Neural progenitor cell (in vitro differentiated cells): Measurements from ENCODE around the gene PRR18. TPM values are rescaled to one million over a fixed set of nuclear protein-coding genes. Genes with fewer than 3 reads are reported as not detected.

Experiments
- DNase-seq: peaks from one replicate; pipeline ENCODE4 v3.0.0-alpha.2; 2016; ENCODE audit warnings: low spot score
- H2AFZ ChIP-seq: fragments of 200-600 bp; sonication (generic); replicated peaks from 2 replicates; pipeline ENCODE4 v1.6.1; 2016; ENCODE audit warnings: antibody characterized with exemption
- H3F3A ChIP-seq: fragments of 200-600 bp; sonication (generic); 2 replicates; pipeline ENCODE4 v1.6.1; 2016; ENCODE audit warnings: antibody characterized with exemption, low read depth
- H3K27ac ChIP-seq: fragments of 200-600 bp; sonication (generic); 2 replicates; pipeline ENCODE4 v1.5.1; 2016; ENCODE audit warnings: mild to moderate bottlenecking
- H3K27me3 ChIP-seq: fragments of 200-600 bp; sonication (generic); 2 replicates; pipeline ENCODE4 v1.6.1; 2016; ENCODE audit warnings: mild to moderate bottlenecking, moderate library complexity
- H3K36me3 ChIP-seq: fragments of 200-600 bp; sonication (generic); 2 replicates; pipeline ENCODE4 v1.5.1; 2016
- H3K4me1 ChIP-seq: fragments of 200-600 bp; sonication (generic); 2 replicates; pipeline ENCODE4 v1.6.1; 2016; ENCODE audit warnings: mixed run types
- H3K4me2 ChIP-seq: fragments of 200-600 bp; sonication (generic); 2 replicates; pipeline ENCODE4 v1.6.1; 2016
- H3K4me3 ChIP-seq: fragments of 200-600 bp; sonication (generic); 2 replicates; pipeline ENCODE4 v1.5.1; 2016
- H3K79me2 ChIP-seq: fragments of 200-600 bp; sonication (generic); 2 replicates; pipeline ENCODE4 v1.6.1; 2016; ENCODE audit warnings: low read depth
- H3K9ac ChIP-seq: fragments of 200-600 bp; sonication (generic); 2 replicates; pipeline ENCODE4 v1.6.1; 2016
- H3K9me3 ChIP-seq: fragments of 200-600 bp; sonication (generic); 2 replicates; pipeline ENCODE4 v1.5.1; 2016; ENCODE audit warnings: low read depth
- H4K20me1 ChIP-seq: fragments of 200-600 bp; sonication (generic); 2 replicates; pipeline ENCODE4 v1.6.1; 2016; ENCODE audit warnings: low read depth
- H3K27ac Mint-ChIP-seq: 3 replicates; pipeline ENCODE4 v1.8.0; 2021; ENCODE audit warnings: mixed read lengths
- H3K27me3 Mint-ChIP-seq: 2 replicates; pipeline ENCODE4 v1.8.0; 2022; ENCODE audit warnings: low read depth, mild to moderate bottlenecking, inconsistent platforms, moderate library complexity, mixed read lengths; ENCODE audit not compliant: insufficient read depth
- H3K36me3 Mint-ChIP-seq: 3 replicates; pipeline ENCODE4 v1.8.0; 2021; ENCODE audit warnings: mixed read lengths
- H3K4me1 Mint-ChIP-seq: 3 replicates; pipeline ENCODE4 v1.8.0; 2021; ENCODE audit warnings: mixed read lengths
- H3K4me3 Mint-ChIP-seq: 3 replicates; pipeline ENCODE4 v1.8.0; 2021; ENCODE audit warnings: mild to moderate bottlenecking, moderate library complexity, mixed read lengths
- H3K9me3 Mint-ChIP-seq: 3 replicates; pipeline ENCODE4 v1.8.0; 2020; ENCODE audit warnings: mixed read lengths
- CTCF ChIP-seq: fragments of 200-600 bp; sonication (generic); IDR thresholded peaks from 2 replicates; pipeline ENCODE4 v1.5.1; 2017; ENCODE audit warnings: antibody characterized with exemption, mild to moderate bottlenecking
- EZH2 ChIP-seq: fragments of 200-600 bp; sonication (generic); IDR thresholded peaks from 2 replicates; pipeline ENCODE4 v1.6.1; 2017; ENCODE audit warnings: antibody characterized with exemption, mild to moderate bottlenecking, moderate library complexity
- EZH2phosphoT487 ChIP-seq: fragments of 200-600 bp; sonication (generic); IDR thresholded peaks from 2 replicates; pipeline ENCODE4 v1.6.1; 2017; ENCODE audit warnings: antibody characterized with exemption
- total RNA-seq: library from RNA; depleted of rRNA; stranded (reverse); fragments of >200 nt; gene quantifications from 2 replicates; pipeline ENCODE4 v1.2.3, GENCODE V29; 2015; ENCODE audit warnings: low replicate concordance

Gene PRR18
- total RNA-seq, 1 donor from 2014 or later: 0.13 TPM

- TF ChIP-seq EZH2: no peak
- TF ChIP-seq EZH2phosphoT487: no peak
- no peaks in the 10 kb centered on the region for H3K36me3 ChIP-seq
- Mint-ChIP-seq H3K4me3 (no peak overlapping the region), H3K27me3 (peaks cover 5% of the 10 kb centered on the region), H3K9me3 (peaks cover 4% of the 10 kb centered on the region), H3K27ac (no peak overlapping the region), H3K36me3 (no peaks in the 10 kb centered on the region), H3K4me1 (peaks cover 12% of the 10 kb centered on the region)
- no peak overlapping the region for H3K4me2 ChIP-seq
- no peaks in the 10 kb centered on the region for H4K20me1 ChIP-seq
- no peak for DNase-seq
- no peaks in the 10 kb centered on the region for H3F3A ChIP-seq
- H3K4me1 ChIP-seq: peaks cover 11% of the 10 kb centered on the region
- no peaks in the 10 kb centered on the region for H3K9me3 ChIP-seq
- H3K27me3 ChIP-seq: no peaks in the 10 kb centered on the region
- no peaks in the 10 kb centered on the region for H3K79me2 ChIP-seq
- H2AFZ ChIP-seq: no peak overlapping the region
- H3K9ac ChIP-seq: no peak overlapping the region
- H3K4me3 ChIP-seq: no peak overlapping the region
- no peak overlapping the region for H3K27ac ChIP-seq
Measured at GRCh38 chr6:166354143-166354542, 46.0 kb upstream of the PRR18 start.

- H3K9me3 ChIP-seq: no peaks in the 10 kb centered on the region
- H2AFZ ChIP-seq: no peak overlapping the region
- H3K4me1 ChIP-seq: peaks cover 11% of the 10 kb centered on the region
- no peak overlapping the region for H3K4me2 ChIP-seq
- peaks cover 5% of the 10 kb centered on the region for H3K27me3 Mint-ChIP-seq
- H3K4me3 ChIP-seq: no peak overlapping the region
- DNase-seq: no peak
- no peaks in the 10 kb centered on the region for H3K27me3 ChIP-seq
- peaks cover 6% of the 10 kb centered on the region for H3K9me3 Mint-ChIP-seq
- no peak overlapping the region for H3K9ac ChIP-seq
- no peaks in the 10 kb centered on the region for H3K79me2 ChIP-seq
- no peak overlapping the region for H3K27ac ChIP-seq
- no peaks in the 10 kb centered on the region for H3K36me3 ChIP-seq
- no peak overlapping the region for H3K27ac Mint-ChIP-seq
- H4K20me1 ChIP-seq: no peaks in the 10 kb centered on the region
- no peaks in the 10 kb centered on the region for H3K36me3 Mint-ChIP-seq
- TF ChIP-seq EZH2 (no peak), EZH2phosphoT487 (no peak), CTCF (no peak)
- no peak overlapping the region for H3K4me3 Mint-ChIP-seq
- H3K4me1 Mint-ChIP-seq: peaks cover 12% of the 10 kb centered on the region
- no peaks in the 10 kb centered on the region for H3F3A ChIP-seq
Measured at GRCh38 chr6:166353507-166353906, 45.3 kb upstream of the PRR18 start.

GRCh38 chr6:166352923-166353322 lies 44.7 kb upstream of the PRR18 start:
- H3K27ac Mint-ChIP-seq: no peak overlapping the region
- peaks cover 12% of the 10 kb centered on the region for H3K4me1 Mint-ChIP-seq
- Histone ChIP-seq H4K20me1 (no peaks in the 10 kb centered on the region), H3K9me3 (no peaks in the 10 kb centered on the region), H3K9ac (no peak overlapping the region), H3K4me1 (peaks cover 11% of the 10 kb centered on the region), H3K4me3 (no peak overlapping the region), H2AFZ (no peak overlapping the region), H3K27me3 (no peaks in the 10 kb centered on the region), H3K4me2 (no peak overlapping the region), H3K36me3 (no peaks in the 10 kb centered on the region), H3K79me2 (no peaks in the 10 kb centered on the region), H3K27ac (no peak overlapping the region), H3F3A (no peaks in the 10 kb centered on the region)
- no peak overlapping the region for H3K4me3 Mint-ChIP-seq
- no peaks in the 10 kb centered on the region for H3K36me3 Mint-ChIP-seq
- no peak for TF ChIP-seq CTCF
- no peak for TF ChIP-seq EZH2
- TF ChIP-seq EZH2phosphoT487: no peak
- DNase-seq: no peak
- H3K27me3 Mint-ChIP-seq: peaks cover 5% of the 10 kb centered on the region
- H3K9me3 Mint-ChIP-seq: peaks cover 6% of the 10 kb centered on the region

- Mint-ChIP-seq H3K9me3 (peaks cover 6% of the 10 kb centered on the region), H3K27ac (no peak overlapping the region), H3K36me3 (no peaks in the 10 kb centered on the region), H3K4me1 (peaks cover 12% of the 10 kb centered on the region), H3K27me3 (peaks cover 5% of the 10 kb centered on the region), H3K4me3 (peak overlapping the region; percentile 33)
- H3K27ac ChIP-seq: no peak overlapping the region
- no peaks in the 10 kb centered on the region for H3F3A ChIP-seq
- H3K79me2 ChIP-seq: no peaks in the 10 kb centered on the region
- H3K9ac ChIP-seq: no peak overlapping the region
- peak; percentile 41 for DNase-seq
- no peaks in the 10 kb centered on the region for H3K27me3 ChIP-seq
- H3K4me3 ChIP-seq: no peak overlapping the region
- no peaks in the 10 kb centered on the region for H3K9me3 ChIP-seq
- H3K4me1 ChIP-seq: peaks cover 11% of the 10 kb centered on the region
- H3K4me2 ChIP-seq: peak overlapping the region; percentile 8
- no peaks in the 10 kb centered on the region for H4K20me1 ChIP-seq
- TF ChIP-seq EZH2phosphoT487 (no peak), CTCF (no peak), EZH2 (no peak)
- H3K36me3 ChIP-seq: no peaks in the 10 kb centered on the region
- peak overlapping the region; percentile 19 for H2AFZ ChIP-seq
Measured at GRCh38 chr6:166351715-166352285, 43.6 kb upstream of the PRR18 start.
